Fibroblast of villous mesenchyme (primary cell): ENCODE measurements around the gene IQUB. TPM values are rescaled to one million over a fixed set of nuclear protein-coding genes. Genes with fewer than 3 reads are reported as not detected.

Experiments
- DNase-seq: peaks from one replicate; pipeline ENCODE4 v3.0.0-alpha.2; 2010; ENCODE audit warnings: low read depth
- H3K4me3 ChIP-seq: 2 replicates; pipeline ENCODE4 v1.5.1; 2011; ENCODE audit warnings: low read depth, mild to moderate bottlenecking, low read length
- CTCF ChIP-seq: IDR thresholded peaks from 2 replicates; pipeline ENCODE4 v1.5.1; 2012; ENCODE audit warnings: low read depth, mild to moderate bottlenecking, low read length; ENCODE audit not compliant: insufficient read depth
- total RNA-seq: library from RNA; depleted of rRNA; stranded (reverse); fragments of >200 nt; gene quantifications from 2 replicates; pipeline ENCODE4 v1.2.3, GENCODE V29; 2012

The IQUB gene
- total RNA-seq, 1 donor, result 0.43 TPM

GRCh38 chr7:123435080-123435700 lies 99.2 kb downstream of the IQUB start:
- no peak overlapping the region for H3K4me3 ChIP-seq
- DNase-seq, result no peak
- TF ChIP-seq CTCF, result no peak

GRCh38 chr7:123433665-123434064 lies 100.7 kb downstream of the IQUB start:
- H3K4me3 ChIP-seq, result no peak overlapping the region

GRCh38 chr7:123432601-123433000 lies 101.8 kb downstream of the IQUB start:
- H3K4me3 ChIP-seq, result no peak overlapping the region
- TF ChIP-seq CTCF, result no peak
- no peak for DNase-seq

More at GRCh38 chr7:123433665-123434064, 100.7 kb downstream of the IQUB start:
- DNase-seq, result no peak
- TF ChIP-seq CTCF, result no peak

GRCh38 chr7:123431075-123431614 lies 103.2 kb downstream of the IQUB start:
- no peak for DNase-seq
- no peak overlapping the region for H3K4me3 ChIP-seq
- no peak for TF ChIP-seq CTCF

- TF ChIP-seq CTCF, result no peak
- no peak overlapping the region for H3K4me3 ChIP-seq
- no peak for DNase-seq
Measured at GRCh38 chr7:123425246-123425645, 109.1 kb downstream of the IQUB start.

GRCh38 chr7:123424463-123424862 lies 109.9 kb downstream of the IQUB start:
- no peak for TF ChIP-seq CTCF
- DNase-seq, result no peak

GRCh38 chr7:123423622-123424021 lies 110.8 kb downstream of the IQUB start:
- no peak for DNase-seq
- no peak overlapping the region for H3K4me3 ChIP-seq
- no peak for TF ChIP-seq CTCF

More at GRCh38 chr7:123424463-123424862, 109.9 kb downstream of the IQUB start:
- no peak overlapping the region for H3K4me3 ChIP-seq
